MCF 10A (cell line): ENCODE results near the gene TRERF1. TPM values are rescaled to one million over a fixed set of nuclear protein-coding genes. Genes with fewer than 3 reads are reported as not detected.
"Not testable (repeated sequence)": the region's sequence is repeated elsewhere in the genome, so short reads cannot be mapped to it uniquely, and the experiment has no call there.

ENCODE experiments used
- BruUV-seq: library from RNA; stranded (reverse); fragments of 400-500 nt; replicated peaks from 2 replicates; lab custom pipeline; 2021; lab: Mats Ljungman, UMichigan
- CTCF ChIA-PET: fragments of 300-600 bp; sonication (Branson Sonifier 250); formaldehyde crosslinking; extraction: SDS; loops from one replicate; lab custom pipeline; 2021; ENCODE audit warnings: antibody characterized with exemption, inconsistent platforms; lab: Yijun Ruan, JAX
- POLR2A ChIA-PET: fragments of 300-600, 350-650 bp; sonication (Branson Sonifier 250); formaldehyde crosslinking; extraction: SDS; loops from one replicate; lab custom pipeline; 2020; ENCODE audit warnings: antibody characterized with exemption, inconsistent platforms; lab: Yijun Ruan, JAX
- DNase-seq: peaks from one replicate; pipeline ENCODE4 v3.0.0-alpha.2; 2018; ENCODE audit not compliant: unreplicated experiment
- H3K27ac Mint-ChIP-seq: one replicate; pipeline ENCODE4 v1.8.0; 2022; ENCODE audit warnings: mild to moderate bottlenecking, low read depth, mixed read lengths; ENCODE audit not compliant: unreplicated experiment
- H3K27me3 Mint-ChIP-seq: one replicate; pipeline ENCODE4 v1.8.0; 2022; ENCODE audit warnings: mixed read lengths; ENCODE audit not compliant: insufficient read depth, unreplicated experiment
- H3K36me3 Mint-ChIP-seq: one replicate; pipeline ENCODE4 v1.8.0; 2022; ENCODE audit warnings: mild to moderate bottlenecking, moderate library complexity, mixed read lengths; ENCODE audit not compliant: insufficient read depth, unreplicated experiment
- H3K4me1 Mint-ChIP-seq: one replicate; pipeline ENCODE4 v1.8.0; 2022; ENCODE audit warnings: mixed read lengths; ENCODE audit not compliant: insufficient read depth, unreplicated experiment
- H3K4me3 Mint-ChIP-seq: one replicate; pipeline ENCODE4 v1.8.0; 2022; ENCODE audit warnings: mild to moderate bottlenecking, moderate library complexity, mixed read lengths; ENCODE audit not compliant: unreplicated experiment
- H3K9me3 Mint-ChIP-seq: one replicate; pipeline ENCODE4 v1.8.0; 2022; ENCODE audit warnings: mixed read lengths; ENCODE audit not compliant: unreplicated experiment
- intact Hi-C: fragments of 100-400 bp; cut with micrococcal nuclease; formaldehyde crosslinking; loops from 2 replicates; pipeline ENCODE4 v1.14.1; 2022
- total RNA-seq: library from RNA; stranded (reverse); gene quantifications from 2 replicates; pipeline ENCODE4 v1.2.3, GENCODE V29; 2022
- TF ChIP-seq, protein P1 (sequence below): fragments of 200-600 bp; IDR thresholded peaks from one replicate; pipeline ENCODE4 v1.8.0; 2022; ENCODE audit warnings: antibody characterized with exemption, mild to moderate bottlenecking; ENCODE audit not compliant: unreplicated experiment

Gene TRERF1
- total RNA-seq, 1 experiment from 2014 or later: 9.4 TPM

GRCh38 chr6:42326248-42326647 lies 125.5 kb downstream of the TRERF1 start:
- H3K4me3 Mint-ChIP-seq: no peak overlapping the region
- peak overlapping the region; percentile 66 for H3K27ac Mint-ChIP-seq
- DNase-seq: peak; percentile 80
- H3K4me1 Mint-ChIP-seq: peaks cover 29% of the 10 kb centered on the region
- no peaks in the 10 kb centered on the region for H3K27me3 Mint-ChIP-seq
- H3K9me3 Mint-ChIP-seq: no peaks in the 10 kb centered on the region
- CTCF ChIA-PET: interaction anchor here (0.7 to 1.9 kb wide), 4 partner anchors 10 to 77 kb away, joined by 3 to 10 read pairs (median 4); no protein-coding TSS in a partner anchor
- H3K36me3 Mint-ChIP-seq: peaks cover 19% of the 10 kb centered on the region
- BruUV-seq: no TSS peak
- TF ChIP-seq, protein P1, sequence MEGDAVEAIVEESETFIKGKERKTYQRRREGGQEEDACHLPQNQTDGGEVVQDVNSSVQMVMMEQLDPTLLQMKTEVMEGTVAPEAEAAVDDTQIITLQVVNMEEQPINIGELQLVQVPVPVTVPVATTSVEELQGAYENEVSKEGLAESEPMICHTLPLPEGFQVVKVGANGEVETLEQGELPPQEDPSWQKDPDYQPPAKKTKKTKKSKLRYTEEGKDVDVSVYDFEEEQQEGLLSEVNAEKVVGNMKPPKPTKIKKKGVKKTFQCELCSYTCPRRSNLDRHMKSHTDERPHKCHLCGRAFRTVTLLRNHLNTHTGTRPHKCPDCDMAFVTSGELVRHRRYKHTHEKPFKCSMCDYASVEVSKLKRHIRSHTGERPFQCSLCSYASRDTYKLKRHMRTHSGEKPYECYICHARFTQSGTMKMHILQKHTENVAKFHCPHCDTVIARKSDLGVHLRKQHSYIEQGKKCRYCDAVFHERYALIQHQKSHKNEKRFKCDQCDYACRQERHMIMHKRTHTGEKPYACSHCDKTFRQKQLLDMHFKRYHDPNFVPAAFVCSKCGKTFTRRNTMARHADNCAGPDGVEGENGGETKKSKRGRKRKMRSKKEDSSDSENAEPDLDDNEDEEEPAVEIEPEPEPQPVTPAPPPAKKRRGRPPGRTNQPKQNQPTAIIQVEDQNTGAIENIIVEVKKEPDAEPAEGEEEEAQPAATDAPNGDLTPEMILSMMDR: no peak
- intact Hi-C loops: loop anchor here (1.0 kb wide), 1 partner anchor 10 kb away; no protein-coding TSS in a partner anchor
- POLR2A ChIA-PET: interaction anchor here (0.5 to 5.4 kb wide), 8 partner anchors 8 to 197 kb away, joined by 4 to 27 read pairs (median 6); no protein-coding TSS in a partner anchor

GRCh38 chr6:42324656-42325324 lies 126.9 kb downstream of the TRERF1 start:
- H3K9me3 Mint-ChIP-seq, intact Hi-C loops, BruUV-seq, H3K27me3 Mint-ChIP-seq, H3K27ac Mint-ChIP-seq, H3K4me3 Mint-ChIP-seq, DNase-seq: not testable (repeated sequence)
- ChIA-PET POLR2A (interaction anchor here (0.6 to 5.4 kb wide), 5 partner anchors 8 to 277 kb away, joined by 3 to 27 read pairs (median 4); partner anchors contain the start of gene C6orf132), CTCF (interaction anchor here (1.4 to 1.9 kb wide), 2 partner anchors 8 to 11 kb away, joined by 3 to 10 read pairs; no protein-coding TSS in a partner anchor)
- H3K4me1 Mint-ChIP-seq: peaks cover 29% of the 10 kb centered on the region
- H3K36me3 Mint-ChIP-seq: peaks cover 23% of the 10 kb centered on the region

DNA sequence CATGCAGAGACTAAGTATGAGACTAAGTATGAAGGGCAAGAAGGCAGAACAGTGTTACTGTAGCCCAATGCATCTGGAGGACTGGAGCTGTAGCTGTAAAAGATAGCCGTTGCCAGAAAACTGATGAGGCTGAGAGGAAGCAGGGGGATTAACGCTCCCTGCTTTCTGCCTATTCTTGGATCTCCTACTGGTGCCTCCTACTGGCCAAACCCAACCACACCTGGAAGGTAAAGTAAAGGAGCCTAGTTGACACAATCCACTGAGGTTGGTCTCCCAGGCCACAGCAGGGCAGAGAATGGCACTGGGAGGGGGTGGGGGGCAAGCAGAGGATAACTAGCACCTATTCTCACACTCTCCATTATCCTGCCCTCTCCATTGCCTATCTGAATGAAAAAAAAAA lies 129.1 kb downstream of the TRERF1 start:
- POLR2A ChIA-PET: interaction anchor here (0.6 kb wide), 2 partner anchors 34 to 93 kb away, joined by 3 to 4 read pairs; no protein-coding TSS in a partner anchor
- CTCF ChIA-PET: no interaction called here
- H3K27me3 Mint-ChIP-seq: no peaks in the 10 kb centered on the region
- BruUV-seq: no TSS peak
- DNase-seq: no peak
- H3K4me3 Mint-ChIP-seq: no peak overlapping the region
- no peak overlapping the region for H3K27ac Mint-ChIP-seq
- intact Hi-C loops: no loop called here
- no peaks in the 10 kb centered on the region for H3K9me3 Mint-ChIP-seq
- peaks cover 29% of the 10 kb centered on the region for H3K4me1 Mint-ChIP-seq
- H3K36me3 Mint-ChIP-seq: peaks cover 24% of the 10 kb centered on the region
- TF ChIP-seq, protein P1: no peak

- H3K4me1 Mint-ChIP-seq: peaks cover 32% of the 10 kb centered on the region
- TF ChIP-seq, protein P1: no peak
- H3K27ac Mint-ChIP-seq: no peak overlapping the region
- H3K9me3 Mint-ChIP-seq: no peaks in the 10 kb centered on the region
- no TSS peak for BruUV-seq
- intact Hi-C loops: no loop called here
- no peak for DNase-seq
- no peak overlapping the region for H3K4me3 Mint-ChIP-seq
- H3K36me3 Mint-ChIP-seq: peaks cover 19% of the 10 kb centered on the region
- ChIA-PET POLR2A (interaction anchor here (0.6 kb wide), 1 partner anchor 36 kb away, joined by 3 read pairs; no protein-coding TSS in a partner anchor), CTCF (interaction anchor here (0.6 kb wide), 1 partner anchor 10 kb away, joined by 3 read pairs; no protein-coding TSS in a partner anchor)
- no peaks in the 10 kb centered on the region for H3K27me3 Mint-ChIP-seq
These were observed 129.8 kb downstream of the TRERF1 start for GRCh38 chr6:42321976-42322375.
